GM12874 (cell line): Measurements from ENCODE around the gene UBALD2.

ENCODE experiments used
- CTCF ChIP-seq: IDR thresholded peaks from 2 replicates; pipeline ENCODE4 v1.5.1; 2011; ENCODE audit warnings: low read depth, mild to moderate bottlenecking, control low read depth, low read length, moderate library complexity; ENCODE audit not compliant: insufficient read depth

Gene UBALD2

GRCh38 chr17:76312735-76313134, 47.6 kb downstream of the UBALD2 start:
- no peak for TF ChIP-seq CTCF

GRCh38 chr17:76314392-76315227, 49.5 kb downstream of the UBALD2 start:
- TF ChIP-seq CTCF, result no peak

GRCh38 chr17:76317535-76317934, 52.4 kb downstream of the UBALD2 start:
- no peak for TF ChIP-seq CTCF

- no peak for TF ChIP-seq CTCF
Observed at GRCh38 chr17:76318586-76318985, 53.4 kb downstream of the UBALD2 start.
